H9 (cell line): Measurements from ENCODE around the gene TMSB4X. TPM values are rescaled to one million over a fixed set of nuclear protein-coding genes. Genes with fewer than 3 reads are reported as not detected.

Source experiments
- DNase-seq: peaks from one replicate; pipeline ENCODE4 v3.0.0-alpha.2; 2017
- H2AFZ ChIP-seq: one replicate; pipeline ENCODE4 v1.6.1; 2013; ENCODE audit warnings: mild to moderate bottlenecking, low read length, control low read depth, moderate library complexity
- H2AK5ac ChIP-seq: 2 replicates; pipeline ENCODE4 v1.6.1; 2013; ENCODE audit warnings: low read length, control low read depth, mixed read lengths; ENCODE audit not compliant: insufficient read length
- H2BK120ac ChIP-seq: one replicate; pipeline ENCODE4 v1.6.1; 2013; ENCODE audit warnings: low read depth, mild to moderate bottlenecking, low read length, control low read depth, inconsistent platforms; ENCODE audit not compliant: poor library complexity, severe bottlenecking
- H2BK12ac ChIP-seq: 2 replicates; pipeline ENCODE4 v1.6.1; 2013; ENCODE audit warnings: low read length, control low read depth, mixed read lengths, low read depth; ENCODE audit not compliant: insufficient read length
- H2BK15ac ChIP-seq: 2 replicates; pipeline ENCODE4 v1.6.1; 2013; ENCODE audit warnings: low read depth, low read length, control low read depth
- H2BK20ac ChIP-seq: one replicate; pipeline ENCODE4 v1.6.1; 2013; ENCODE audit warnings: low read depth, mild to moderate bottlenecking, low read length, control low read depth, inconsistent platforms; ENCODE audit not compliant: poor library complexity, severe bottlenecking
- H2BK5ac ChIP-seq: 2 replicates; pipeline ENCODE4 v1.6.1; 2013; ENCODE audit warnings: low read length, control low read depth, mixed read lengths; ENCODE audit not compliant: insufficient read length
- H3K14ac ChIP-seq: 2 replicates; pipeline ENCODE4 v1.6.1; 2013; ENCODE audit warnings: low read length, control low read depth; ENCODE audit not compliant: insufficient read depth
- H3K18ac ChIP-seq: 2 replicates; pipeline ENCODE4 v1.6.1; 2013; ENCODE audit warnings: low read depth, mild to moderate bottlenecking, mixed read lengths, low read length, control low read depth; ENCODE audit not compliant: insufficient read length
- H3K23ac ChIP-seq: 2 replicates; pipeline ENCODE4 v1.6.1; 2013; ENCODE audit warnings: low read length, control low read depth, mixed read lengths, low read depth; ENCODE audit not compliant: insufficient read length
- H3K23me2 ChIP-seq: 2 replicates; pipeline ENCODE4 v1.6.1; 2013; ENCODE audit warnings: low read depth, mild to moderate bottlenecking, mixed read lengths, low read length, control low read depth; ENCODE audit not compliant: insufficient read length, poor library complexity, severe bottlenecking
- H3K27ac ChIP-seq: 2 replicates; pipeline ENCODE4 v1.5.1; 2013; ENCODE audit warnings: low read length, control low read depth, mixed read lengths, low read depth; ENCODE audit not compliant: insufficient read length
- H3K27me3 ChIP-seq: 2 replicates; pipeline ENCODE4 v1.6.1; 2013; ENCODE audit warnings: low read length, control low read depth, inconsistent platforms; ENCODE audit not compliant: insufficient read depth
- H3K4ac ChIP-seq: 2 replicates; pipeline ENCODE4 v1.6.1; 2013; ENCODE audit warnings: low read depth, mild to moderate bottlenecking, control low read depth, inconsistent platforms, low read length, moderate library complexity
- H3K4me1 ChIP-seq: 2 replicates; pipeline ENCODE4 v1.6.1; 2013; ENCODE audit warnings: low read length, control low read depth, inconsistent platforms; ENCODE audit not compliant: insufficient read depth
- H3K4me2 ChIP-seq: 2 replicates; pipeline ENCODE4 v1.6.1; 2013; ENCODE audit warnings: low read length, control low read depth, mixed read lengths; ENCODE audit not compliant: insufficient read length, insufficient read depth
- H3K56ac ChIP-seq: 2 replicates; pipeline ENCODE4 v1.6.1; 2013; ENCODE audit warnings: low read depth, mild to moderate bottlenecking, mixed read lengths, low read length, control low read depth; ENCODE audit not compliant: insufficient read length
- H3K79me1 ChIP-seq: 2 replicates; pipeline ENCODE4 v1.6.1; 2013; ENCODE audit warnings: low read depth, mild to moderate bottlenecking, moderate library complexity, low read length, control low read depth, inconsistent platforms; ENCODE audit not compliant: insufficient read depth, poor library complexity, severe bottlenecking
- H3K79me2 ChIP-seq: 2 replicates; pipeline ENCODE4 v1.6.1; 2013; ENCODE audit warnings: low read length, control low read depth, inconsistent platforms; ENCODE audit not compliant: insufficient read depth
- H3K9ac ChIP-seq: 2 replicates; pipeline ENCODE4 v1.6.1; 2013; ENCODE audit warnings: low read length, control low read depth, mixed read lengths; ENCODE audit not compliant: insufficient read length; ENCODE audit errors: extremely low read depth
- H3K9me3 ChIP-seq: one replicate; pipeline ENCODE4 v1.6.1; 2013; ENCODE audit warnings: low read depth, low read length, inconsistent platforms; ENCODE audit not compliant: control insufficient read depth
- H3T11ph ChIP-seq: one replicate; pipeline ENCODE4 v1.6.1; 2013; ENCODE audit warnings: mild to moderate bottlenecking, low read length, control low read depth, inconsistent platforms
- H4K20me1 ChIP-seq: one replicate; pipeline ENCODE4 v1.6.1; 2013; ENCODE audit not compliant: control insufficient read depth, insufficient read length, insufficient read depth
- H4K5ac ChIP-seq: 2 replicates; pipeline ENCODE4 v1.6.1; 2013; ENCODE audit warnings: low read depth, mild to moderate bottlenecking, mixed read lengths, low read length, control low read depth; ENCODE audit not compliant: insufficient read length
- H4K8ac ChIP-seq: replicated peaks from 2 replicates; pipeline ENCODE4 v1.6.1; 2013; ENCODE audit warnings: low read length, control low read depth, mixed read lengths, low read depth; ENCODE audit not compliant: insufficient read length
- H4K91ac ChIP-seq: 2 replicates; pipeline ENCODE4 v1.6.1; 2013; ENCODE audit warnings: low read depth, mild to moderate bottlenecking, moderate library complexity, mixed read lengths, low read length, control low read depth; ENCODE audit not compliant: insufficient read length
- H3K27ac Mint-ChIP-seq, 3 experiments: 2 replicates in 2 of 3; 3 replicates in 1 of 3; pipeline ENCODE4 v1.8.0; 2020 to 2021; ENCODE audit warnings: mixed read lengths in 3 of 3, mild to moderate bottlenecking in 1 of 3, moderate library complexity in 1 of 3
- H3K27me3 Mint-ChIP-seq: 2 replicates; pipeline ENCODE4 v1.8.0; 2021; ENCODE audit warnings: low read depth, mild to moderate bottlenecking, moderate library complexity, mixed read lengths
- H3K36me3 Mint-ChIP-seq, 3 experiments: 2 replicates in 2 of 3; 3 replicates in 1 of 3; pipeline ENCODE4 v1.8.0; 2020 to 2021; ENCODE audit warnings: low read depth in 3 of 3, mixed read lengths in 3 of 3; ENCODE audit not compliant: insufficient read depth in 1 of 3
- H3K4me1 Mint-ChIP-seq, 2 experiments: 2 replicates each; pipeline ENCODE4 v1.8.0; 2020; ENCODE audit warnings: mixed read lengths in 2 of 2
- H3K4me3 Mint-ChIP-seq, 2 experiments: 2 replicates in 1 of 2; 3 replicates in 1 of 2; pipeline ENCODE4 v1.8.0; 2020 to 2021; ENCODE audit warnings: mild to moderate bottlenecking in 2 of 2, mixed read lengths in 2 of 2, moderate library complexity in 1 of 2
- H3K9me3 Mint-ChIP-seq, 2 experiments: 2 replicates in 1 of 2; 3 replicates in 1 of 2; pipeline ENCODE4 v1.8.0; 2020; ENCODE audit warnings: mild to moderate bottlenecking in 2 of 2, mixed read lengths in 2 of 2, moderate library complexity in 1 of 2
- WGBS: extraction: QIAGEN DNeasy Blood & Tissue Kit; methylation state at CpG from one replicate; pipeline ENCODE4 v1.1.7; 2013; ENCODE audit warnings: missing lambda C conversion rate, low lambda C conversion rate, mixed read lengths; ENCODE audit not compliant: insufficient read length; ENCODE audit errors: extremely low coverage; 5-methylcytosine and 5-hydroxymethylcytosine counted together
- total RNA-seq: library from RNA; stranded (reverse); gene quantifications from 2 replicates; pipeline ENCODE4 v1.2.1, GENCODE V29; 2021
- TF ChIP-seq, protein P1 (sequence below): fragments of 200-600 bp; sonication (generic); conservative IDR thresholded peaks from 3 replicates; pipeline ENCODE4 v1.8.0; 2021; ENCODE audit warnings: antibody characterized with exemption, mild to moderate bottlenecking

TMSB4X gene
- total RNA-seq, 1 experiment from 2014 or later, result 2,733 TPM

DNA sequence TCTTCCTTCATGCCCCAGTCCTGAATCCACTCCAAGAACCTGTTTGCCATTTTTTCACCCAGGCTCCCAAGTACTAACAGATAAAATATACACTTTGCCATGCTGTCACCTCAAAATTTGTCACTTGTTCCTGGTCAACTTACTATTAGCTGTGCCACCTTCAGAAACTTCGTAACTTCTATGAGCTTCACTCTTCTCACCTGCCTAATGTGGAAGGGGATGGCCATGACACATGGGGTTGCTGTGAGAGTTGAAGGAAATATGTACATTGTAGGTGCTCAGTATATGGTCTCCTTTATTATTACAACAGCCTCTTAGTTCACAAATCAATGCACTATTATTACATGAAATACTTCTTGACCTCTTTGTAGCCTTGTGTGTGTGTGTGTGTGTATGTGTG lies 10.4 kb downstream of the TMSB4X start:
- Histone ChIP-seq H4K91ac (no peak overlapping the region), H4K8ac (no peak overlapping the region), H3K14ac (no peak overlapping the region), H3K23ac (no peak overlapping the region), H3T11ph (no peak overlapping the region), H3K27ac (no peak overlapping the region), H2BK120ac (no peak overlapping the region), H3K4me1 (peaks cover 3% of the 10 kb centered on the region; the same call in 1 of the 2 replicates), H3K79me1 (no peaks in the 10 kb centered on the region), H3K27me3 (no peaks in the 10 kb centered on the region), H3K4me2 (no peak overlapping the region), H4K5ac (no peak overlapping the region), H2BK5ac (no peak overlapping the region), H3K79me2 (no peaks in the 10 kb centered on the region), H2BK12ac (no peak overlapping the region), H3K9ac (no peak overlapping the region), H2AK5ac (no peak overlapping the region), H2BK15ac (no peak overlapping the region), H3K56ac (no peak overlapping the region), H3K4ac (no peak overlapping the region), H3K18ac (no peak overlapping the region), H4K20me1 (no peaks in the 10 kb centered on the region), H3K9me3 (no peaks in the 10 kb centered on the region), H3K23me2 (no peaks in the 10 kb centered on the region), H2BK20ac (no peak overlapping the region), H2AFZ (no peak overlapping the region)
- H3K27ac Mint-ChIP-seq, result no peak overlapping the region
- H3K4me3 Mint-ChIP-seq, result no peak overlapping the region
- no CpG with 5 or more reads among the region's 1 CpG for WGBS
- DNase-seq, result no peak
- H3K36me3 Mint-ChIP-seq, result peaks cover 9 to 15% (median 14%) of the 10 kb centered on the region in 3 experiments
- peaks cover 68 to 74% of the 10 kb centered on the region in 2 experiments for H3K9me3 Mint-ChIP-seq
- H3K4me1 Mint-ChIP-seq, result peaks cover 3 to 7% of the 10 kb centered on the region in 2 experiments; a peak in 3 of 4 replicates
- TF ChIP-seq, protein P1, sequence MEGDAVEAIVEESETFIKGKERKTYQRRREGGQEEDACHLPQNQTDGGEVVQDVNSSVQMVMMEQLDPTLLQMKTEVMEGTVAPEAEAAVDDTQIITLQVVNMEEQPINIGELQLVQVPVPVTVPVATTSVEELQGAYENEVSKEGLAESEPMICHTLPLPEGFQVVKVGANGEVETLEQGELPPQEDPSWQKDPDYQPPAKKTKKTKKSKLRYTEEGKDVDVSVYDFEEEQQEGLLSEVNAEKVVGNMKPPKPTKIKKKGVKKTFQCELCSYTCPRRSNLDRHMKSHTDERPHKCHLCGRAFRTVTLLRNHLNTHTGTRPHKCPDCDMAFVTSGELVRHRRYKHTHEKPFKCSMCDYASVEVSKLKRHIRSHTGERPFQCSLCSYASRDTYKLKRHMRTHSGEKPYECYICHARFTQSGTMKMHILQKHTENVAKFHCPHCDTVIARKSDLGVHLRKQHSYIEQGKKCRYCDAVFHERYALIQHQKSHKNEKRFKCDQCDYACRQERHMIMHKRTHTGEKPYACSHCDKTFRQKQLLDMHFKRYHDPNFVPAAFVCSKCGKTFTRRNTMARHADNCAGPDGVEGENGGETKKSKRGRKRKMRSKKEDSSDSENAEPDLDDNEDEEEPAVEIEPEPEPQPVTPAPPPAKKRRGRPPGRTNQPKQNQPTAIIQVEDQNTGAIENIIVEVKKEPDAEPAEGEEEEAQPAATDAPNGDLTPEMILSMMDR, result no peak
- no peaks in the 10 kb centered on the region; the same call in 1 of the 2 replicates for H3K27me3 Mint-ChIP-seq
